ENCODE measurements around the gene CTNNA3.
A peak's percentile ranks its signal among the peaks of the same experiment; 100 is the strongest.

GRCh38 chr10:67520924-67521520 lies 175.0 kb downstream of the CTNNA3 start:
- peak in 9 of 11 experiments; percentile 32 to 67 (median 57) for TF ChIP-seq CTCF (IDR thresholded peaks at IDR 0.05 in 8 of 11, conservative IDR thresholded peaks at IDR 0.05 in 3 of 11)
- TF ChIP-seq POLR2A (IDR thresholded peaks at IDR 0.05) = no peak

All from spleen (tissue), 7 donors.